SK-N-SH (cell line): Measurements from ENCODE around the gene PDGFC. TPM values are rescaled to one million over a fixed set of nuclear protein-coding genes. Genes with fewer than 3 reads are reported as not detected.
A peak's percentile ranks its signal among the peaks of the same experiment; 100 is the strongest.

Experiments
- CTCF ChIA-PET: fragments of 300-600, 350-600 bp; formaldehyde crosslinking; extraction: SDS; loops from one replicate; lab custom pipeline; 2021; lab: Yijun Ruan, JAX
- POLR2A ChIA-PET: fragments of 350-600 bp; sonication (Branson Sonifier 250); formaldehyde crosslinking; extraction: SDS; loops from one replicate; lab custom pipeline; 2020; ENCODE audit warnings: antibody characterized with exemption, inconsistent platforms; lab: Yijun Ruan, JAX
- DNase-seq: peaks from one replicate; pipeline ENCODE4 v3.0.0; 2012
- H2AFZ ChIP-seq: fragments of 200-600 bp; sonication (generic); 2 replicates; pipeline ENCODE4 v1.8.1; 2016; ENCODE audit warnings: antibody characterized with exemption, mild to moderate bottlenecking, low read depth
- H3F3A ChIP-seq: fragments of 200-600 bp; sonication (generic); replicated peaks from 2 replicates; pipeline ENCODE3; 2016; ENCODE audit warnings: antibody characterized with exemption, mild to moderate bottlenecking; ENCODE audit not compliant: insufficient read depth
- H3K27ac ChIP-seq, 2 experiments: fragments of 200-500 bp in 1 of 2; fragments of 200-600 bp in 1 of 2; sonication (Bioruptor generic) in 1 of 2; sonication (generic), shearing (Covaris generic) in 1 of 2; 2 replicates each; pipeline versions ENCODE4 v1.5.1 to v1.6.1; 2014 to 2016; ENCODE audit warnings: low read depth in 2 of 2, inconsistent platforms in 1 of 2, low read length in 1 of 2, mild to moderate bottlenecking in 1 of 2, mixed read lengths in 1 of 2
- H3K27me3 ChIP-seq: fragments of 200-600 bp; sonication (generic), shearing (Covaris generic); 2 replicates; pipeline ENCODE4 v1.6.1; 2016; ENCODE audit warnings: mixed run types; ENCODE audit not compliant: insufficient read depth
- H3K36me3 ChIP-seq, 2 experiments: fragments of 200-500 bp in 1 of 2; fragments of 200-600 bp in 1 of 2; sonication (Bioruptor generic) in 1 of 2; sonication (generic) in 1 of 2; replicated peaks in 1 of 2; 2 replicates each; pipeline versions ENCODE3 to v1.5.1; 2014 to 2016; ENCODE audit warnings: low read length in 1 of 2, mild to moderate bottlenecking in 1 of 2; ENCODE audit not compliant: insufficient read depth in 2 of 2, control insufficient read depth in 1 of 2
- H3K4me1 ChIP-seq, 2 experiments: fragments of 200-500 bp in 1 of 2; fragments of 200-600 bp in 1 of 2; sonication (Bioruptor generic) in 1 of 2; sonication (generic), shearing (Covaris generic) in 1 of 2; 2 replicates each; pipeline versions ENCODE4 v1.5.1 to v1.6.1; 2014 to 2016; ENCODE audit warnings: low read depth in 1 of 2, low read length in 1 of 2, mixed run types in 1 of 2; ENCODE audit not compliant: insufficient read depth in 2 of 2, control insufficient read depth in 1 of 2
- H3K4me2 ChIP-seq: fragments of 200-600 bp; sonication (generic), shearing (Covaris generic); 2 replicates; pipeline ENCODE4 v1.6.1; 2017; ENCODE audit warnings: mixed run types
- H3K4me3 ChIP-seq, 2 experiments: fragments of 200-500 bp in 1 of 2; fragments of 200-600 bp in 1 of 2; sonication (Bioruptor generic) in 1 of 2; sonication (generic), shearing (Covaris generic) in 1 of 2; 2 replicates each; pipeline versions ENCODE4 v1.5.1 to v1.8.1; 2014 to 2016; ENCODE audit warnings: low read depth in 2 of 2, inconsistent platforms in 1 of 2, low read length in 1 of 2, mild to moderate bottlenecking in 1 of 2, mixed read lengths in 1 of 2, moderate library complexity in 1 of 2
- H3K79me2 ChIP-seq: fragments of 200-600 bp; sonication (generic); 2 replicates; pipeline ENCODE4 v1.8.1; 2017; ENCODE audit warnings: mild to moderate bottlenecking; ENCODE audit not compliant: insufficient read depth
- H3K9ac ChIP-seq: fragments of 200-600 bp; sonication (generic); 2 replicates; pipeline ENCODE4 v1.6.1; 2017; ENCODE audit warnings: mixed run types
- H3K9me2 ChIP-seq: fragments of 200-600 bp; sonication (generic); 2 replicates; pipeline ENCODE4 v1.6.1; 2017; ENCODE audit warnings: mixed run types
- H3K9me3 ChIP-seq: fragments of 200-600 bp; sonication (generic); 2 replicates; pipeline ENCODE4 v1.6.1; 2017; ENCODE audit warnings: mixed run types, mild to moderate bottlenecking, moderate library complexity
- H4K20me1 ChIP-seq: fragments of 200-600 bp; sonication (generic); 2 replicates; pipeline ENCODE4 v1.6.1; 2017; ENCODE audit warnings: mild to moderate bottlenecking, mixed run types; ENCODE audit not compliant: insufficient read depth
- ELF1 ChIP-seq: IDR thresholded peaks from 2 replicates; pipeline ENCODE4 v1.4.0; 2012
- EZH2phosphoT487 ChIP-seq: fragments of 200-600 bp; sonication (generic); IDR thresholded peaks from 2 replicates; pipeline ENCODE4 v1.6.1; 2017; ENCODE audit warnings: low read depth, mixed run types, mild to moderate bottlenecking, antibody characterized with exemption, moderate library complexity, borderline replicate concordance
- GABPA ChIP-seq: IDR thresholded peaks from 2 replicates; pipeline ENCODE4 v1.4.0; 2012; ENCODE audit warnings: low read depth, mild to moderate bottlenecking
- JUND ChIP-seq: IDR thresholded peaks from 2 replicates; pipeline ENCODE4 v1.4.0; 2012
- MEF2A ChIP-seq: IDR thresholded peaks from 2 replicates; pipeline ENCODE4 v1.4.0; 2012; ENCODE audit warnings: low read depth, borderline replicate concordance
- NFIC ChIP-seq: IDR thresholded peaks from 2 replicates; pipeline ENCODE4 v1.4.0; 2012; ENCODE audit warnings: borderline replicate concordance
- POLR2AphosphoS5 ChIP-seq: IDR thresholded peaks from 2 replicates; pipeline ENCODE4 v1.6.1; 2012; ENCODE audit warnings: low read depth, low read length
- RCOR1 ChIP-seq: fragments of 150-350 bp; IDR thresholded peaks from 2 replicates; pipeline ENCODE4 v1.6.1; 2017; ENCODE audit warnings: antibody characterized with exemption, low read length
- RFX5 ChIP-seq: IDR thresholded peaks from 2 replicates; pipeline ENCODE4 v1.6.1; 2012; ENCODE audit warnings: mild to moderate bottlenecking, improper control_type of control experiment, low read length
- TAF1 ChIP-seq: IDR thresholded peaks from 2 replicates; pipeline ENCODE4 v1.6.1; 2012; ENCODE audit warnings: low read depth, mild to moderate bottlenecking, low read length, moderate library complexity, borderline replicate concordance
- TEAD4 ChIP-seq: IDR thresholded peaks from 2 replicates; pipeline ENCODE4 v1.4.0; 2012; ENCODE audit warnings: mild to moderate bottlenecking, borderline replicate concordance; ENCODE audit not compliant: insufficient read depth
- YY1 ChIP-seq: IDR thresholded peaks from 2 replicates; pipeline ENCODE4 v1.4.0; 2012; ENCODE audit warnings: low read depth, mild to moderate bottlenecking
- WGBS: methylation state at CpG from one replicate; pipeline ENCODE4 v1.1.6; 2017; ENCODE audit warnings: low lambda C conversion rate; 5-methylcytosine and 5-hydroxymethylcytosine counted together
- polyA plus RNA-seq, 3 experiments: library from polyadenylated mRNA; depleted of rRNA; stranded (reverse); fragments of >200 nt; gene quantifications; 2 replicates each; pipeline ENCODE4 v1.2.3, GENCODE V29; 2012
- TF ChIP-seq, protein P1 (sequence below): IDR thresholded peaks from 2 replicates; pipeline ENCODE4; 2012
- TF ChIP-seq, protein P2 (sequence below): fragments of 150-350 bp; IDR thresholded peaks from 2 replicates; pipeline ENCODE4 v1.6.1; 2016; ENCODE audit warnings: mild to moderate bottlenecking, low read depth, low read length
- TF ChIP-seq, protein P3 (sequence below): IDR thresholded peaks from 2 replicates; pipeline ENCODE4 v1.4.0; 2012; ENCODE audit warnings: low read depth, borderline replicate concordance

PDGFC gene
- polyA plus RNA-seq, 1 of the 3 experiments (the other 2 are of a cell fraction), result 29.8 TPM

DNA sequence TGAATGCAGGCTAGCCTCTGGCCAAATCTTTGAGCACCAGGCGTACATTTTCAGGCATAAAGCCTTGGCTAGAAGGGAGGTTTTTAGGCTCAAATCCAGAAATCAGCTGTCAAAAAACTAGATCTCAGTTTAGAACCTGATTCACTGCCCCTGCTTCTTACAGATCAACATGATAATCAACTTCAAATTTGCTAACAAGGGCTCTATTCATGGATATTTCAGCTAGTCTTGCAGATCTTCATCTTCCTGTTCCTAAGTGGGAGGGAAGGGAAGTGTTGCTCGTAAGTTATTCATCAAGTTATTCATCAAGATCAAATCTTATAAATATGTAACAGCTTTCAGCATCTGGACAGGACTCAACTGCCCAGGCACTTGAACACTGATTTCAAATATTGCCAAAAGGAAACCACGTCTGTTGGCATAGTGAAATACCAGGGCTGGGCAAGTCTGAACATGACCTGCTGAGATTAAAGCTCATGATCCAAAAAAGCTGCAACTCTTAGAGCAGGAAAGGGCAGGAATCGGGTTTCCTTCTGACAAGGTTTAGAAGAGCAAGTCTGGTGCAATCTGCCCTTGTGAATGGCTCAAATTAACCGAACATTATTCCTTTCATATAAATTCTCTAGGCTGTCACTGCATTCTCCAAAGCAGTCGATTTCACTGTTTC is 200.3 kb downstream of the PDGFC start (continued):
- 0 out of 2 replicates have a peak, but pooled peaks have one; percentile 20 for TF ChIP-seq GABPA
- TF ChIP-seq NFIC, result peak; percentile 91
- peak; percentile 77 for TF ChIP-seq POLR2AphosphoS5
- peak; percentile 13; the same call in 1 of the 2 replicates for TF ChIP-seq YY1
- peak; percentile 86 for TF ChIP-seq MEF2A
- TF ChIP-seq, protein P1, sequence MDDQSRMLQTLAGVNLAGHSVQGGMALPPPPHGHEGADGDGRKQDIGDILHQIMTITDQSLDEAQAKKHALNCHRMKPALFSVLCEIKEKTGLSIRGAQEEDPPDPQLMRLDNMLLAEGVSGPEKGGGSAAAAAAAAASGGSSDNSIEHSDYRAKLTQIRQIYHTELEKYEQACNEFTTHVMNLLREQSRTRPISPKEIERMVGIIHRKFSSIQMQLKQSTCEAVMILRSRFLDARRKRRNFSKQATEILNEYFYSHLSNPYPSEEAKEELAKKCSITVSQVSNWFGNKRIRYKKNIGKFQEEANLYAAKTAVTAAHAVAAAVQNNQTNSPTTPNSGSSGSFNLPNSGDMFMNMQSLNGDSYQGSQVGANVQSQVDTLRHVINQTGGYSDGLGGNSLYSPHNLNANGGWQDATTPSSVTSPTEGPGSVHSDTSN, result peak; percentile 98
- TF ChIP-seq, all 33 proteins: peak for 22

DNA sequence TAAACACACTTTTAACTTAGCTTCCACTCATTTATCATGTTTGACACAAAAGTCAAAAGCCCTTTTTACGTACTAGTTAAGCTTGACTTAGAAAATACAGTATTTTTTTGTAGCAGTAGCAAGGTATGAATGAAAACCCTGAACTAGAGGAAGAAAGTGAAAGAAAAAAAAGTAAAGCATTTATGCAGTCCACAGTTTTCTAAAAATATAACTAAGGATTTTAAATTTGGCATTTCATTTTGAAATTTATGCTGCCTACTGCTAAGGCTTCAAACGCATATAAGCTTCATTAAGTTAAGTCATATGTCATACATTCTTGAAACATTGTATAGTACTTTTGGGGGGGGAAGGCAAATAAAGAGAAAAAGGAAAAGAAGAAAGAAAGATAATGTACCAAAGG is 201.5 kb downstream of the PDGFC start:
- POLR2A ChIA-PET, result no interaction called here
- Histone ChIP-seq H3K27me3 (no peaks in the 10 kb centered on the region), H2AFZ (no peak overlapping the region), H3K79me2 (peaks cover 37% of the 10 kb centered on the region), H3F3A (peaks cover 70% of the 10 kb centered on the region), H3K9ac (peak overlapping the region; percentile 59; the same call in 1 of the 2 replicates), H4K20me1 (no peaks in the 10 kb centered on the region), H3K4me2 (peak overlapping the region; percentile 56), H3K4me1 (peaks cover 5 to 53% of the 10 kb centered on the region in 2 experiments), H3K4me3 (peak overlapping the region in 1 of 2 experiments; percentile 6; a peak in 2 of 4 replicates), H3K9me3 (no peaks in the 10 kb centered on the region), H3K27ac (peak overlapping the region; percentile 92 to 97), H3K9me2 (no peaks in the 10 kb centered on the region), H3K36me3 (peaks cover 7 to 30% of the 10 kb centered on the region in 2 experiments)
- TF ChIP-seq RCOR1 (no peak), TEAD4 (no peak), NFIC (no peak), ELF1 (no peak), POLR2AphosphoS5 (no peak), JUND (no peak)
- TF ChIP-seq, protein P2, sequence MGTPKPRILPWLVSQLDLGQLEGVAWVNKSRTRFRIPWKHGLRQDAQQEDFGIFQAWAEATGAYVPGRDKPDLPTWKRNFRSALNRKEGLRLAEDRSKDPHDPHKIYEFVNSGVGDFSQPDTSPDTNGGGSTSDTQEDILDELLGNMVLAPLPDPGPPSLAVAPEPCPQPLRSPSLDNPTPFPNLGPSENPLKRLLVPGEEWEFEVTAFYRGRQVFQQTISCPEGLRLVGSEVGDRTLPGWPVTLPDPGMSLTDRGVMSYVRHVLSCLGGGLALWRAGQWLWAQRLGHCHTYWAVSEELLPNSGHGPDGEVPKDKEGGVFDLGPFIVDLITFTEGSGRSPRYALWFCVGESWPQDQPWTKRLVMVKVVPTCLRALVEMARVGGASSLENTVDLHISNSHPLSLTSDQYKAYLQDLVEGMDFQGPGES, result no peak
- 57% methylated on average over 2 of the region's 2 CpGs for WGBS
- CTCF ChIA-PET, result interaction anchor here (1.0 to 1.3 kb wide), 2 partner anchors 30 to 1331 kb away, joined by 3 read pairs; no protein-coding TSS in a partner anchor
- no peak for DNase-seq

DNA sequence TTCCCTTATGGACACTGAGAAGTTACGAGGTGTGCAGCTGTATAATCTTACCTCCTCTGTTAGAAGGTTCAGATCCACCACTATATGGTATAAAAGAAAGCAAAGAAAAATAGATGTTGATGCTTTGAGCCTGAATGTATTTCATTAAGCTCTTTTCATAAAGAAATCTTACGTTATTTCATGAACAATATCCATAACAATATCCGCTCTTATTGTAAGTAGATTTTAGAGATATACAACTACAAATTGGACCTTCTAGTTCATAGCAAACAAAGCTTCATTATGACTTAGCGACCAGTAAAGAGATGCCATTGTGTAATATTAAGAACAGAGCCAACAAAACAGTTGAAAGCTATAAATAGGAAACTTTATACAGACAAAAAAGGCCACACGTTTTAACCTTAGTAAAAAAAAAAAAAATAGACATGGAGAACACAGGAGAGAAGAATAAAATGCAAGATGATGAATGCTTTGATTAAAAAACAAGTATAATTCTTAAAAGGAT is 203.6 kb downstream of the PDGFC start:
- Histone ChIP-seq H3K4me2 (no peak overlapping the region), H3K36me3 (peaks cover 7 to 48% of the 10 kb centered on the region in 2 experiments), H2AFZ (no peak overlapping the region), H3K79me2 (peaks cover 23% of the 10 kb centered on the region)
- no peak for TF ChIP-seq NFIC
- no peak for TF ChIP-seq JUND
- TF ChIP-seq RFX5, result no peak
- TF ChIP-seq TAF1, result no peak
- TF ChIP-seq, protein P1, result no peak
- TF ChIP-seq, protein P3, sequence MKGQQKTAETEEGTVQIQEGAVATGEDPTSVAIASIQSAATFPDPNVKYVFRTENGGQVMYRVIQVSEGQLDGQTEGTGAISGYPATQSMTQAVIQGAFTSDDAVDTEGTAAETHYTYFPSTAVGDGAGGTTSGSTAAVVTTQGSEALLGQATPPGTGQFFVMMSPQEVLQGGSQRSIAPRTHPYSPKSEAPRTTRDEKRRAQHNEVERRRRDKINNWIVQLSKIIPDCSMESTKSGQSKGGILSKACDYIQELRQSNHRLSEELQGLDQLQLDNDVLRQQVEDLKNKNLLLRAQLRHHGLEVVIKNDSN, result no peak
- TF ChIP-seq YY1, result no peak
- no peak for TF ChIP-seq EZH2phosphoT487
- TF ChIP-seq, all 33 proteins: peak for 0
- Histone ChIP-seq H3K27ac (no peak overlapping the region), H4K20me1 (no peaks in the 10 kb centered on the region), H3K9ac (no peak overlapping the region), H3K4me3 (no peak overlapping the region), H3K9me3 (no peaks in the 10 kb centered on the region), H3K27me3 (no peaks in the 10 kb centered on the region), H3K9me2 (no peaks in the 10 kb centered on the region), H3K4me1 (peaks cover 2 to 54% of the 10 kb centered on the region in 2 experiments), H3F3A (peaks cover 70% of the 10 kb centered on the region)
- 90% methylated on average over 5 of the region's 5 CpGs for WGBS
- DNase-seq, result no peak
- CTCF ChIA-PET, result no interaction called here
- POLR2A ChIA-PET, result no interaction called here
